Germinal center (tissue), 1 donor: ENCODE results near the gene LRRC14B.
"Not testable (repeated sequence)": the region's sequence is repeated elsewhere in the genome, so short reads cannot be mapped to it uniquely, and the experiment has no call there.

ENCODE experiments used
- DNase-seq: peaks from one replicate; pipeline ENCODE4 v3.0.0; 2012; ENCODE audit warnings: mixed read lengths, low spot score

LRRC14B gene

DNA sequence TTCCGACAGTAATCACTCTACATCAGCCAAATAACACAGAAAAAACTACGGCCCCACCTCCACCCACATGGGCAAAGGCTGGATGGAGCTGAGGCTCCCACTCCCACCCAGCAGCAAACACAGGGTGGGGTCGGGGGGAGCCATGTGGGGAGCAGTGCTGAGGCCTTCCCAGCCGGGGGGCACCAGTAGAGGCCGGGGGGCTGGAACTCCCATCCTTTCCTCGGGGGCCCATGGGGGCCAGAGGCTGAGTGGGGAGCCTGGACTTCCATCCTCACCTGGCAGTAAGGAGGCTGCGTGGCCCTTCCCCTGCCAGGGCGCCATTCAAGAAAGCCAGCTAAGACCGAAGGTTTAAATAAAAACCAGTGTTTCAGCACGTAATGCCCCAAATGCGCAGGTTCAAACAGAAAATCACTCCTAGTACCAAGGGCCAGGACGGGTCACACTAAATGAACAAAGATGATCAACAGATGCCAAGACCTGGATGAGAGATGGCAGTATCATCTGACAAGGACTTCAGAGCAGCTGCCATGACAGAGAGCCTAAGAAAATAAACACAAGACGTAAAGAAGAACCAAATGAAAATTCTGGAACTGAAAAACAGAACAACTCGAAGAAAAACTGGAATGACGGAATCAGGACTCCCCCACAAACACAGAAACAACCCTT lies 17.3 kb downstream of the LRRC14B start:
- DNase-seq: peak; percentile 1

- DNase-seq: no peak
Measured at GRCh38 chr5:213803-214395, 22.6 kb downstream of the LRRC14B start.

- not testable (repeated sequence) for DNase-seq
Measured at GRCh38 chr5:215256-215655, 24.0 kb downstream of the LRRC14B start.

- DNase-seq: not testable (repeated sequence)
Measured at GRCh38 chr5:216076-216475, 24.8 kb downstream of the LRRC14B start.

DNA sequence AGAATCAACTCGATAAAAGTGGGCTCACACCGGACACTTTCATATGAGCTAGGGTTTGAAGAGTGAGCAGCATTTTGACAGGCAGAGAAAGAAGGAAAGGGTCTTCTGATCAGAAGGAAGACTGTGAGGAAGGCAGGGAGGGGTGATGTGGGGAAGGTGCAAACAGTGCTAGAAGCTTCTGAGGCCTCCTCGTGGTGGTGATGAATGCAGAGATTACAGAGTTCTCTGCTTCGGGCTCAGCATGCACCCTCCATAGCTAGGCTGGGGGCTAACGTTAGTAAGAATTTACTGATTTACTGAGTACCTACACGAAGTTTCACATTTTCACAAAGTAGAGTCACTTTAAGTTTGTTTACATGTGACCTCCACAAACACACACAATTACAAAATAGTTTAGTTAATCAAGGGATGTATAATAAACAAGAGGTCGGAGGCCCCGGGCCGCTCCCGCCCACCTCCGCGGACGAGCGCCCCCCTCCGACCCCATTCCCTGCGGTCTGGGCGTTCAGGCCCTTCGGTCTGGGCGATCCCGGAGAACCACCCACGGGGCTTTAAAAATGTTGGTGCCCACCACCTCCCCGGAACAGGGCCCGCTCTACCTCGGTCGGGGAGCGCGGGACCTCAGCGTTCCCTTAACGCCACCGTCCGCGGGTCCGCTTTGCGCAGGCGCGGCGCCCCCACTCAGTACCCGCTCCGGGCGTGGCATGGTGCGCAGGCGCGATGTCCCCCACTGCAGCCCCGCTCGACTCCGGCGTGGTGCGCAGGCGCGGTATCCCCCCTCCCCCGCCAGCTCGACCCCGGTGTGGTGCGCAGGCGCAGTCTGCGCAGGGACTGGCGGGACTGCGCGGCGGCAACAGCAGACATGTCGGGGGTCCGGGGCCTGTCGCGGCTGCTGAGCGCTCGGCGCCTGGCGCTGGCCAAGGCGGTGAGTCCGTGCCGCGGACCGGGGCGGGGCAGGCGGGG lies 26.5 kb downstream of the LRRC14B start, which contains the start of the genes CCDC127 and SDHA:
Gene CCDC127 (minus strand): TSS at position 660 of the 963 bp plus-strand sequence. CDS start 1,304 bp downstream, outside the sequence.
Gene SDHA (plus strand): TSS at position 827 of the 963 bp plus-strand sequence. CDS start 36 bp downstream, at position 863.
- DNase-seq: peak; percentile 100

GRCh38 chr5:218457-219291 lies 27.4 kb downstream of the LRRC14B start:
- no peak for DNase-seq

- no peak for DNase-seq
Measured at GRCh38 chr5:219460-219863, 28.2 kb downstream of the LRRC14B start.

DNA sequence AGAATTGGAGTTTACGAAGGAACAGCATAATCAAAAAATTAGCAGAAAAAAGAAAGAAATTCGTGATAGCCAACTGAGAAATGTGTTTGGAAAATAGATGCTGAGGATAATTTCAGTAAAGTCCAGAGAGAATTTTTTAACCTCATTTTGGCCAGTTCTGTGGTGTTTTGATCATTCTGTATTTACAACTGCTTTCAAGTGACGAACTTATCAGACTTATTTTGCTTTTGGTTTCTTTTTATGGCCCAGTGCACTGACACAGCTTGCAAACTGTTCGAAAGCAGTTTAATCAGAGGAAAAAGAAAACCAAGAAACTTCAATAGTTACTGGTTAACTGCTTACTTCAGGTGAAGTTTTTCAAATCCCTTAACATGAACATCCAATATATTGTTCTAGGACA lies 28.7 kb downstream of the LRRC14B start:
- DNase-seq: no peak

GRCh38 chr5:222951-223715 lies 31.8 kb downstream of the LRRC14B start:
- not testable (repeated sequence) for DNase-seq

- DNase-seq: no peak
Measured at GRCh38 chr5:223791-224190, 32.5 kb downstream of the LRRC14B start.

DNA sequence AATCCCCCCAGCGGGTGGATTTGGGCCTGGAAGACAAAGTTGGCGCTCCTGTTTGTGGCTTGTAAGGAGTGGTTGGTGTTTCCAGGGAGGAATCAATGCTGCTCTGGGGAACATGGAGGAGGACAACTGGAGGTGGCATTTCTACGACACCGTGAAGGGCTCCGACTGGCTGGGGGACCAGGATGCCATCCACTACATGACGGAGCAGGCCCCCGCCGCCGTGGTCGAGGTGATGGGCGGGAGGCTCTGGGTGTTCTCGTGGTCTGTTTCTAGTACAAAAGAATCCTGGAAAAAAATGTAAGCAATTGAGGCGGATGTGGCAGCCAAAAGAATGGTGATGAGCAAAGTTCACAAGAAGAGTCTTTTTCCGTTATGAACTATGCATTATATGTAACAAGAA lies 34.0 kb downstream of the LRRC14B start:
- no peak for DNase-seq

DNA sequence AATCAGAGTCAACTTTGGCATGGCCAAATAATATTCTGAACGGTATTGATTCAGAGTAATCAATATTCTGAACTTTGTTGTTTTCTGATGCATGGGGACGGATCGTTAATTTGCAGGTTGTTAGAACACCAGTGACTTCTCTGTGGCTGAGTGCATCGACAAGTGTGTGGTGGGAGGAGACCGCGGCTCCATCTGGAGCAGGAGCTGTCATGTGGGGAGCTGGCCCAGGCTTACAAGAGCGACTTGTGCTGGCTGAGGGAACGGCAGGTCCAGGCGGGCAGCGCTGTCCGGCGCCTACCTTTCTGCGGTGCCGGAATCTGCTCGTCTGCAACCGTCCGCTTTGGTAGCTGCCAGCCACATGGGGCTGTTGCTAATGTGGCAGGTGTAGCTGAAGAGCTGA lies 36.1 kb downstream of the LRRC14B start:
- not testable (repeated sequence) for DNase-seq

DNA sequence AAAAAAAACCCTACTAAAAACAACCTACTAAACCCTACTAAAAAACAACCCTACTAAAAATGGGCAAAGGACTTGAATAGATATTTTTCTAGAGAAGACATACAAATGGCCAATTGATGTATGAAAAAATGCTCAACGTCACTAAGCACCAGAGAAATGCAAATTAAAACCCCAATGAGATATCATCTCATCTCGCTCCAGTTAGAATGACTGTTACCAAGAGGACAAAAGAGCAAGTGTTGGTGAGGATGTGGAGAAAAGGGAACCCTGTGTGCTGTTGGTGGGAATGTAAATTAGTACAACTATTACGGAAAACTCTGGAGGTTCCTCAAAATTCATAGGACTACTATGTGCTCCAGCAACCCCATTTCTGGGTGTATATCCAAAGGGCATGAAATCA lies 37.6 kb downstream of the LRRC14B start:
- no peak for DNase-seq

DNA sequence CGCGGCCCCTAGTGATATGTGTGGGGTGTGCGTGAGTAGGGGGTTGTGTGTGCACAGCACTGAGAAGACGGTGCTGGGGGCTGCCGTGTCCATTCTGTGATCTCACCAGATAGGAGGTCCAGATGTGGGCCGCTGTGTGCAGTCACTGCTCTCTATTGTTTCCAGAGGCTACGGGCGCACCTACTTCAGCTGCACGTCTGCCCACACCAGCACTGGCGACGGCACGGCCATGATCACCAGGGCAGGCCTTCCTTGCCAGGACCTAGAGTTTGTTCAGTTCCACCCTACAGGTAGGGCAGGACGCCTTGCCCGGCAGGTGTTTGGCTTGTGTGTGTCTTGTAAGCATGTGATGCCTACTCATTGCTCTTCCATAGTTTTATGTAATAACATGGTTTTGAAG lies 39.4 kb downstream of the LRRC14B start:
- DNase-seq: no peak

DNA sequence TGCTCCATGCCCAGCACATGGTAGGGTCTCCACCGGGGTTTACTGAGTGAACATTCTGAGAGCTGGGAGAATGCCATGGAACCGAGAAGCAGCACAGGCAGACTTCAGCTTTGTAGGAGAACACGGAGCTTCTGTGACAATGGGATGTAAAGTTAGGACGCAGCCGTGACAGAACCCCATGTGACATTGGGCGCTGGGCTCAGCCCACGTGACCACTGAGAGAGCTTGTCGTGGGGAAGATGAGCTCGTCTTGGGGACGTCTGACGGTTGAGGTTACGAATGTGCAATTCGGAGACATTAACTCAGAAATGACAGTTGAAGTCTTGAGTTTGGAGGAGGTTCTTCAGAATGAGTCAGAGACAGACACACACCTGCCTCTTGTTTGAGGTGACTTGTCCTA lies 40.4 kb downstream of the LRRC14B start:
- DNase-seq: no peak

GRCh38 chr5:233426-233825 lies 42.1 kb downstream of the LRRC14B start:
- not testable (repeated sequence) for DNase-seq

DNA sequence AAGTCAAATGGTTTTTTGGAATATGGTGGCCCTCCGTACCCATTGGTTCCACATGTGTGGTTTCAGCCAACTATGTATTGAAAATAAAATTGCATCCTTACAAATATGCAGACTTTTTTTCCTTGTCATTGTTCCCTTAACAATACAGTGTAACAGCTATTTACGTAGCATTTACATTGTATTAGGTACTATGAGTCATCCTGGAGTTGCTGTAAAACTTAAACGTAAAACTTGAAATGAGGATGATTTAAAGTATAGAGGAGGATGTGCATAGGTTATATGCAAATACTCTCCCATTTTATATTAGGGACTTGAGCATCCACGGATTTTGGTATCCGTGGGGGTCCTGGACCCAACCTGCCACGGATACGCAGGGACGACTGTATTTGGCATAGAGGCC lies 43.2 kb downstream of the LRRC14B start:
- DNase-seq: no peak

DNA sequence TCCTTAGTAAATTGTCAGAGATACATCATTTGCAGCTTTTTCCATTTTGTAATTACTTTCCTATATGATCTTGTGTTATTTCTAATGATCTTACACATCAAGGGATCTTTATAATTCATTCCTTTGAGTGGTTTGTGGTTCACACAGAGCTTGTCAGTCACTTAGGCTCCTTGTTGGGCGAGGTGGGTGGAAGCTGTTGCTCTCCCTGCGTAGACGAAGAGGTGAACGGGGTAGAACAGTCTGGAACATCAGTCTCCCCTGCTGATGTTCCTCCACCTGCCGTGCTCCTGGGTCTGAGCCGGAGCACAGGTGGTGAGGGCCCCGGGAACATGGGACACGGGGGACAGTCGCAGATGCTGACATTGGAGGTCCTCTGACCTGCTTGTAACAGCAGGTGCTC lies 44.2 kb downstream of the LRRC14B start:
- not testable (repeated sequence) for DNase-seq

GRCh38 chr5:237931-238330 lies 46.6 kb downstream of the LRRC14B start:
- not testable (repeated sequence) for DNase-seq

GRCh38 chr5:240550-240949 lies 49.3 kb downstream of the LRRC14B start:
- not testable (repeated sequence) for DNase-seq
